ENCODE data around the gene AP4M1.

DNA sequence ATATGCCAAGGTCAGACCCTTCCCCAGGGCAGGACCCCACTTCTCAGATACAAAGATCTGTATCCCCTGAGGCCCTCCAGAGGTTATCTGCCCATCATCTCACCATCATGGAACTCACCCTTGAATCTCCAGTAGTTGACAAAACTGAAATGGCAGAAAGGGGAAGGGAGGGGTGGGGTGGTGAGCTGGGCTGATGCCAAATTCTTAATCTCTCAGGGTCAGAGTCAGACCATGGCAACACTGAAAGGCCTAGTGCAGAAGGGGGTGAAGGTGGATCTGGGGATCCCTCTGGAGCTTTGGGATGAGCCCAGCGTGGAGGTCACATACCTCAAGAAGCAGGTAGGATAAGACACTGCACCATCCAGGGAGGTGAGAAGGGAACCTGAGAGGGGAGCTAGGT, 21.1 kb downstream of the AP4M1 start:
- TF ChIP-seq, protein P1, sequence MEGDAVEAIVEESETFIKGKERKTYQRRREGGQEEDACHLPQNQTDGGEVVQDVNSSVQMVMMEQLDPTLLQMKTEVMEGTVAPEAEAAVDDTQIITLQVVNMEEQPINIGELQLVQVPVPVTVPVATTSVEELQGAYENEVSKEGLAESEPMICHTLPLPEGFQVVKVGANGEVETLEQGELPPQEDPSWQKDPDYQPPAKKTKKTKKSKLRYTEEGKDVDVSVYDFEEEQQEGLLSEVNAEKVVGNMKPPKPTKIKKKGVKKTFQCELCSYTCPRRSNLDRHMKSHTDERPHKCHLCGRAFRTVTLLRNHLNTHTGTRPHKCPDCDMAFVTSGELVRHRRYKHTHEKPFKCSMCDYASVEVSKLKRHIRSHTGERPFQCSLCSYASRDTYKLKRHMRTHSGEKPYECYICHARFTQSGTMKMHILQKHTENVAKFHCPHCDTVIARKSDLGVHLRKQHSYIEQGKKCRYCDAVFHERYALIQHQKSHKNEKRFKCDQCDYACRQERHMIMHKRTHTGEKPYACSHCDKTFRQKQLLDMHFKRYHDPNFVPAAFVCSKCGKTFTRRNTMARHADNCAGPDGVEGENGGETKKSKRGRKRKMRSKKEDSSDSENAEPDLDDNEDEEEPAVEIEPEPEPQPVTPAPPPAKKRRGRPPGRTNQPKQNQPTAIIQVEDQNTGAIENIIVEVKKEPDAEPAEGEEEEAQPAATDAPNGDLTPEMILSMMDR (IDR thresholded peaks at IDR 0.05), result no peak
- TF ChIP-seq POLR2AphosphoS5 (IDR thresholded peaks at IDR 0.05), result no peak
